ENCODE data around the gene GFRA1. TPM values are rescaled to one million over a fixed set of nuclear protein-coding genes. Genes with fewer than 3 reads are reported as not detected.

GFRA1 gene
- polyA plus RNA-seq, 3 donors: not detected

GRCh38 chr10:116159197-116159596 is 113.8 kb downstream of the GFRA1 start:
- Histone ChIP-seq H4K20me1 (ENCODE audit: insufficient read depth, low read length) (no peaks in the 10 kb centered on the region), H3K36me3 (replicated peaks in 1 of 2; ENCODE audit: control insufficient read depth in 1 of 2, insufficient read depth in 2 of 2, low read length in 2 of 2) (no peaks in the 10 kb centered on the region), H3K4me1 (ENCODE audit: control insufficient read depth in 1 of 2, insufficient read depth in 2 of 2, low read length in 2 of 2) (no peaks in the 10 kb centered on the region), H3K9me3 (replicated peaks in 1 of 2; ENCODE audit: control insufficient read depth in 1 of 2, insufficient read depth in 1 of 2, low read length in 2 of 2) (peaks cover 0 to 5% of the 10 kb centered on the region in 2 donors), H3K9ac (ENCODE audit: insufficient read depth, low read length, poor library complexity, severe bottlenecking) (no peak overlapping the region), H2AFZ (ENCODE audit: insufficient read depth, low read depth, low read length, poor library complexity, severe bottlenecking) (no peak overlapping the region), H3K79me2 (ENCODE audit: insufficient read depth, low read length) (no peaks in the 10 kb centered on the region), H3K4me2 (replicated peaks; ENCODE audit: extremely low read depth, low read length, poor library complexity, severe bottlenecking) (no peak overlapping the region), H3K4me3 (replicated peaks in 1 of 3; ENCODE audit: low read depth in 2 of 3, low read length in 3 of 3) (no peak overlapping the region), H3K27me3 (ENCODE audit: control insufficient read depth in 2 of 2, insufficient read depth in 2 of 2, low read length in 2 of 2) (no peaks in the 10 kb centered on the region), H3K27ac (ENCODE audit: low read depth in 1 of 2, low read length in 2 of 2) (no peak overlapping the region)
- H3K4me1 Mint-ChIP-seq: no peaks in the 10 kb centered on the region
- no peak for DNase-seq
- H3K27me3 Mint-ChIP-seq (ENCODE audit: low read depth in 3 of 3): peaks cover 0 to 3% (median 0%) of the 10 kb centered on the region in 3 donors
- WGBS (ENCODE audit: insufficient coverage): 64% methylated on average over 2 of the region's 2 CpGs
- no peaks in the 10 kb centered on the region for H3K36me3 Mint-ChIP-seq
- peaks cover 0 to 9% (median 5%) of the 10 kb centered on the region in 7 donors for H3K9me3 Mint-ChIP-seq
- intact Hi-C loops (cut with micrococcal nuclease): no loop called here
- H3K27ac Mint-ChIP-seq: no peak overlapping the region
- TF ChIP-seq CTCF (IDR thresholded peaks at IDR 0.05): no peak
- H3K4me3 Mint-ChIP-seq: no peak overlapping the region

- H3K36me3 Mint-ChIP-seq: no peaks in the 10 kb centered on the region
- Histone ChIP-seq H3K27ac (ENCODE audit: low read depth in 1 of 2, low read length in 2 of 2) (no peak overlapping the region), H3K9me3 (replicated peaks in 1 of 2; ENCODE audit: control insufficient read depth in 1 of 2, insufficient read depth in 1 of 2, low read length in 2 of 2) (peaks cover 0 to 5% of the 10 kb centered on the region in 2 donors), H3K9ac (ENCODE audit: insufficient read depth, low read length, poor library complexity, severe bottlenecking) (no peak overlapping the region), H4K20me1 (ENCODE audit: insufficient read depth, low read length) (no peaks in the 10 kb centered on the region), H3K4me3 (replicated peaks in 1 of 3; ENCODE audit: low read depth in 2 of 3, low read length in 3 of 3) (no peak overlapping the region), H3K36me3 (replicated peaks in 1 of 2; ENCODE audit: control insufficient read depth in 1 of 2, insufficient read depth in 2 of 2, low read length in 2 of 2) (no peaks in the 10 kb centered on the region), H3K4me1 (ENCODE audit: control insufficient read depth in 1 of 2, insufficient read depth in 2 of 2, low read length in 2 of 2) (no peaks in the 10 kb centered on the region), H3K4me2 (replicated peaks; ENCODE audit: extremely low read depth, low read length, poor library complexity, severe bottlenecking) (no peak overlapping the region), H2AFZ (ENCODE audit: insufficient read depth, low read depth, low read length, poor library complexity, severe bottlenecking) (no peak overlapping the region), H3K79me2 (ENCODE audit: insufficient read depth, low read length) (no peaks in the 10 kb centered on the region), H3K27me3 (ENCODE audit: control insufficient read depth in 2 of 2, insufficient read depth in 2 of 2, low read length in 2 of 2) (no peaks in the 10 kb centered on the region)
- peaks cover 0 to 8% (median 3%) of the 10 kb centered on the region in 7 donors for H3K9me3 Mint-ChIP-seq
- intact Hi-C loops (cut with micrococcal nuclease): no loop called here
- TF ChIP-seq CTCF (IDR thresholded peaks at IDR 0.05): no peak
- no peak for DNase-seq
- 80% methylated on average over 1 of the region's 2 CpGs for WGBS (ENCODE audit: insufficient coverage)
- peaks cover 0 to 3% (median 0%) of the 10 kb centered on the region in 3 donors for H3K27me3 Mint-ChIP-seq (ENCODE audit: low read depth in 3 of 3)
- H3K4me3 Mint-ChIP-seq: no peak overlapping the region
- H3K4me1 Mint-ChIP-seq: no peaks in the 10 kb centered on the region
- H3K27ac Mint-ChIP-seq: no peak overlapping the region
Measured at GRCh38 chr10:116158036-116158435, 115.0 kb downstream of the GFRA1 start.

Measured in CD14-positive monocyte (primary cell).